Measurements from ENCODE around the gene MYL9. TPM values are rescaled to one million over a fixed set of nuclear protein-coding genes. Genes with fewer than 3 reads are reported as not detected.
"Not testable (repeated sequence)": the region's sequence is repeated elsewhere in the genome, so short reads cannot be mapped to it uniquely, and the experiment has no call there.

MYL9 gene
- total and polyA plus RNA-seq, 10 of the 15 experiments (the other 5 are each of a cell fraction or from before 2014, with no cell fraction given) = 0.28 to 1.7 (median 0.63) TPM; not detected in 3

DNA sequence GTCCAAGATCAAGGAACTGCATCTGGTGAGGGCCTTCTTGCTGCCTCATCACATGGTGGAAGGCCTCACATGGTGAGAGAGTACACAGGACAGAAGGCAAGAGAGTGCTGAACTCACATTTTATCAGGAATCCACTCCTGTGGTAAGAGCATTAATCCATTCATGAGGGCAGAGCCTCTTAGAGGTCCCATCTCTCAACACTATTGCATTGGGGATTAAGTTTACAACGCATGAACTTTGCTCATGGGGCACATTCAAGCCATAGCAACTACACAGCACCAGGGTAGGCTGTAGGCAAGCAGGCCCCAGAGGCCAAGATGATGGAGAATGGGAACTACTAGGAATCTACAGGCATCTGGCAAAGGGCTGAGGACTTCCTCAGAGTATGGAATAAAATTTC is 22.1 kb downstream of the MYL9 start (continued):
- TF ChIP-seq, protein P1, sequence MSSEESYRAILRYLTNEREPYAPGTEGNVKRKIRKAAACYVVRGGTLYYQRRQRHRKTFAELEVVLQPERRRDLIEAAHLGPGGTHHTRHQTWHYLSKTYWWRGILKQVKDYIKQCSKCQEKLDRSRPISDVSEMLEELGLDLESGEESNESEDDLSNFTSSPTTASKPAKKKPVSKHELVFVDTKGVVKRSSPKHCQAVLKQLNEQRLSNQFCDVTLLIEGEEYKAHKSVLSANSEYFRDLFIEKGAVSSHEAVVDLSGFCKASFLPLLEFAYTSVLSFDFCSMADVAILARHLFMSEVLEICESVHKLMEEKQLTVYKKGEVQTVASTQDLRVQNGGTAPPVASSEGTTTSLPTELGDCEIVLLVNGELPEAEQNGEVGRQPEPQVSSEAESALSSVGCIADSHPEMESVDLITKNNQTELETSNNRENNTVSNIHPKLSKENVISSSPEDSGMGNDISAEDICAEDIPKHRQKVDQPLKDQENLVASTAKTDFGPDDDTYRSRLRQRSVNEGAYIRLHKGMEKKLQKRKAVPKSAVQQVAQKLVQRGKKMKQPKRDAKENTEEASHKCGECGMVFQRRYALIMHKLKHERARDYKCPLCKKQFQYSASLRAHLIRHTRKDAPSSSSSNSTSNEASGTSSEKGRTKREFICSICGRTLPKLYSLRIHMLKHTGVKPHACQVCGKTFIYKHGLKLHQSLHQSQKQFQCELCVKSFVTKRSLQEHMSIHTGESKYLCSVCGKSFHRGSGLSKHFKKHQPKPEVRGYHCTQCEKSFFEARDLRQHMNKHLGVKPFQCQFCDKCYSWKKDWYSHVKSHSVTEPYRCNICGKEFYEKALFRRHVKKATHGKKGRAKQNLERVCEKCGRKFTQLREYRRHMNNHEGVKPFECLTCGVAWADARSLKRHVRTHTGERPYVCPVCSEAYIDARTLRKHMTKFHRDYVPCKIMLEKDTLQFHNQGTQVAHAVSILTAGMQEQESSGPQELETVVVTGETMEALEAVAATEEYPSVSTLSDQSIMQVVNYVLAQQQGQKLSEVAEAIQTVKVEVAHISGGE (CRISPR knock-in tag; IDR thresholded peaks at IDR 0.05) = no peak

DNA sequence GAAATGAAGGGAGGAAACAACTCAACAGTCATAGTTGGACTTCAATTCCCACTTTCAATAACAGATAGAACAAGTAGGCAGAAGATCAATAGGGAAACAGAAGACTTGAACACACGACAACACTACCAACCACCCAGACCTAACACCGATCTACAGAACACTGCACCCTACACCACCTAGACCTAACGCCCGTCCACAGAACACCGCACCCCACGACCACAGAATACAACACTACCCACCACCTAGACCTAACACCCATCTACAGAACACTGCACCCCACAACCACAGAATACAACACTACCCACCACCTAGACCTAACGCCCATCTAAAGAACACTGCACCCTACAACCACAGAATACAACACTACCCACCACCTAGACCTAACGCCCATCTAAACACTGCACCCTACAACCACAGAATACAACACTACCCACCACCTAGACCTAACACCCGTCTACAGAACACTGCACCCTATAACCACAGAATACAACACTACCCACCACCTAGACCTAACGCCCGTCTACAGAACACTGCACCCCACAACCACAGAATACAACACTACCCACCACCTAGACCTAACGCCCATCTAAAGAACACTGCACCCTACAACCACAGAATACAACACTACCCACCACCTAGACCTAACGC is 22.9 kb downstream of the MYL9 start:
- intact Hi-C loops (cut with micrococcal nuclease; ENCODE audit: unreplicated experiment) = not testable (repeated sequence)

DNA sequence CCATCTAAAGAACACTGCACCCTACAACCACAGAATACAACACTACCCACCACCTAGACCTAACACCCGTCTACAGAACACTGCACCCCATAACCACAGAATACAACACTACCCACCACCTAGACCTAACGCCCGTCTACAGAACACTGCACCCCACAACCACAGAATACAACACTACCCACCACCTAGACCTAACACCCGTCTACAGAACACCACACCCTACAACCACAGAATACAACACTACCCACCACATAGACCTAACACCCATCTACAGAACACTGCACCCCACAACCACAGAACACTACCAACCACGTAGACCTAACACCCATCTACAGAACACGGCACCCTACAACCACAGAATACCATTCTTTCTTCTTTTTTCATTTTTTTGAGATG is 23.4 kb downstream of the MYL9 start:
- H4K20me1 ChIP-seq (ENCODE audit: control insufficient read depth, insufficient read depth); H3K4me1 ChIP-seq (ENCODE audit: control insufficient read depth, insufficient read depth, low read length); H3K79me2 ChIP-seq (ENCODE audit: control insufficient read depth, insufficient read depth, low read length); DNase-seq (ENCODE audit: low read depth, low spot score); intact Hi-C loops (cut with micrococcal nuclease; ENCODE audit: unreplicated experiment); POLR2A ChIA-PET; H3K27ac ChIP-seq (ENCODE audit: control insufficient read depth, insufficient read depth); H2AFZ ChIP-seq (ENCODE audit: control insufficient read depth, low read depth, low read length); FAIRE-seq; H3K9me3 ChIP-seq (replicated peaks; ENCODE audit: control insufficient read depth, insufficient read depth, low read length); RAD21 ChIA-PET (ENCODE audit: unreplicated experiment); in situ Hi-C loops (cut with MboI); ATAC-seq; BruUV-seq (replicated peaks); H3K36me3 ChIP-seq (ENCODE audit: control insufficient read depth in 2 of 2, insufficient read depth in 2 of 2, low read length in 1 of 2); H3K4me2 ChIP-seq (ENCODE audit: control insufficient read depth, insufficient read depth); H3K4me3 ChIP-seq; H3K9ac ChIP-seq (ENCODE audit: control insufficient read depth, insufficient read depth, low read length); H3K27me3 ChIP-seq (replicated peaks in 1 of 2; ENCODE audit: control insufficient read depth in 2 of 2, insufficient read depth in 2 of 2, low read length in 1 of 2): not testable (repeated sequence)
- CTCF ChIA-PET = interaction anchor here (1.3 kb wide), 1 partner anchor 24 kb away, joined by 3 read pairs; no protein-coding TSS in a partner anchor
- 86% methylated on average over 6 of the region's 6 CpGs for WGBS (ENCODE audit: insufficient coverage, insufficient replicate concordance, low lambda C conversion rate, missing lambda C conversion rate)
- SMC1A ChIA-PET (ENCODE audit: uncharacterized antibody, unreplicated experiment) = interaction anchor here (0.7 kb wide), 1 partner anchor 30 kb away, joined by 3 read pairs; no protein-coding TSS in a partner anchor

More for the DNA sequence above, 22.9 kb downstream of the MYL9 start:
- SMC1A ChIA-PET (ENCODE audit: uncharacterized antibody, unreplicated experiment); ATAC-seq; RAD21 ChIA-PET (ENCODE audit: unreplicated experiment); H3K4me3 ChIP-seq; H3K27me3 ChIP-seq (replicated peaks in 1 of 2; ENCODE audit: control insufficient read depth in 2 of 2, insufficient read depth in 2 of 2, low read length in 1 of 2); H3K9me3 ChIP-seq (replicated peaks; ENCODE audit: control insufficient read depth, insufficient read depth, low read length); H3K9ac ChIP-seq (ENCODE audit: control insufficient read depth, insufficient read depth, low read length); H4K20me1 ChIP-seq (ENCODE audit: control insufficient read depth, insufficient read depth); H3K4me1 ChIP-seq (ENCODE audit: control insufficient read depth, insufficient read depth, low read length); POLR2A ChIA-PET; H3K79me2 ChIP-seq (ENCODE audit: control insufficient read depth, insufficient read depth, low read length); H3K27ac ChIP-seq (ENCODE audit: control insufficient read depth, insufficient read depth); in situ Hi-C loops (cut with MboI); H2AFZ ChIP-seq (ENCODE audit: control insufficient read depth, low read depth, low read length); H3K36me3 ChIP-seq (ENCODE audit: control insufficient read depth in 2 of 2, insufficient read depth in 2 of 2, low read length in 1 of 2); H3K4me2 ChIP-seq (ENCODE audit: control insufficient read depth, insufficient read depth); CTCF ChIA-PET; DNase-seq (ENCODE audit: low read depth, low spot score); FAIRE-seq; BruUV-seq (replicated peaks): not testable (repeated sequence)
- WGBS (ENCODE audit: insufficient coverage, insufficient replicate concordance, low lambda C conversion rate, missing lambda C conversion rate) = 93% methylated on average over 12 of the region's 13 CpGs

All from GM12878 (cell line).